Epithelial cell of proximal tubule (primary cell): ENCODE results near the gene CHIA. TPM values are rescaled to one million over a fixed set of nuclear protein-coding genes. Genes with fewer than 3 reads are reported as not detected.

ENCODE experiments used
- DNase-seq: peaks from one replicate; pipeline ENCODE4 v3.0.0-alpha.2; 2011; ENCODE audit warnings: low read depth
- H3K4me3 ChIP-seq: 2 replicates; pipeline ENCODE4 v1.5.1; 2011; ENCODE audit warnings: low read depth, mild to moderate bottlenecking, low read length
- total RNA-seq: library from RNA; depleted of rRNA; stranded (reverse); fragments of >200 nt; gene quantifications from 2 replicates; pipeline ENCODE4 v1.2.3, GENCODE V29; 2015
- TF ChIP-seq, protein P1 (sequence below): conservative IDR thresholded peaks from 2 replicates; pipeline ENCODE4 v1.5.1; 2012; ENCODE audit warnings: low read depth, mild to moderate bottlenecking, low read length

Gene CHIA
- total RNA-seq, 1 donor from 2014 or later, result not detected

GRCh38 chr1:111253876-111254275, 36.8 kb upstream of the CHIA start:
- no peak for DNase-seq
- no peak overlapping the region for H3K4me3 ChIP-seq
- TF ChIP-seq, protein P1, sequence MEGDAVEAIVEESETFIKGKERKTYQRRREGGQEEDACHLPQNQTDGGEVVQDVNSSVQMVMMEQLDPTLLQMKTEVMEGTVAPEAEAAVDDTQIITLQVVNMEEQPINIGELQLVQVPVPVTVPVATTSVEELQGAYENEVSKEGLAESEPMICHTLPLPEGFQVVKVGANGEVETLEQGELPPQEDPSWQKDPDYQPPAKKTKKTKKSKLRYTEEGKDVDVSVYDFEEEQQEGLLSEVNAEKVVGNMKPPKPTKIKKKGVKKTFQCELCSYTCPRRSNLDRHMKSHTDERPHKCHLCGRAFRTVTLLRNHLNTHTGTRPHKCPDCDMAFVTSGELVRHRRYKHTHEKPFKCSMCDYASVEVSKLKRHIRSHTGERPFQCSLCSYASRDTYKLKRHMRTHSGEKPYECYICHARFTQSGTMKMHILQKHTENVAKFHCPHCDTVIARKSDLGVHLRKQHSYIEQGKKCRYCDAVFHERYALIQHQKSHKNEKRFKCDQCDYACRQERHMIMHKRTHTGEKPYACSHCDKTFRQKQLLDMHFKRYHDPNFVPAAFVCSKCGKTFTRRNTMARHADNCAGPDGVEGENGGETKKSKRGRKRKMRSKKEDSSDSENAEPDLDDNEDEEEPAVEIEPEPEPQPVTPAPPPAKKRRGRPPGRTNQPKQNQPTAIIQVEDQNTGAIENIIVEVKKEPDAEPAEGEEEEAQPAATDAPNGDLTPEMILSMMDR, result no peak

GRCh38 chr1:111256988-111257658, 33.5 kb upstream of the CHIA start:
- no peak for DNase-seq
- no peak overlapping the region for H3K4me3 ChIP-seq
- TF ChIP-seq, protein P1, result no peak

DNA sequence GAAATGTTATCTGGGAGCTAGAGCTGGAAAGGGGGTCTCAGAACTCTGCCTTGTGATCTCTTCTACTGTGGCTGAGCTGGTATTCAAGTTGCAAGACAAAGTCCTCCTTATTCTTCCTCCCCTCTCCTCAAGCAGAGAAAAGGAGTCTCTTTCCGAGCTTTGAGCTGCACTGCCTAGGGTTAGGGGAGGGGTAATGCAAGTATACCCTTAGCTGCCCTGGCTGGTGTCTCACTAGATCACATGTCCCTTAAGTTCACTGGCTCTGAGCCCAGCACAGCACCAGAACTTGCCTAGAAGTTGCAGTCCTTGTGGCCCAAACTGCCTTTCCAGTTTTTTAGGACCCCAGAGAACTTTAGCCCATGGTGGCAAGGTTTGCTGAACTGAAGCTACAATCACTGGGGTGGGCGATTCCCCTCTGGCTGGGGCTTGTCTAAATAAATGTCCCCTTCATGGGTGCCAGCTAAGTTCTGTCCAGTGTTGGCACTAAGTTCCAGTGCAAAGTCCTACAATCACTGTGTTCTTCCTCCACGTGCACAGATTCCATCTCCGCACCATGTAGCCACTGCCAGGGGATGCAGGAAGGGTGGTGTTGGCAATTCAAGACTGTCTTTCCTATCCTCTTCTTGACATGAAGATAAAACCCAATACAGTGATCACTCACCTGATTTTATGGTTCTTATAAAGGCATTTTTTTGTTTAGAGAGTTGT, 22.7 kb upstream of the CHIA start:
- DNase-seq, result no peak
- TF ChIP-seq, protein P1, result no peak

GRCh38 chr1:111269825-111270406, 20.7 kb upstream of the CHIA start:
- H3K4me3 ChIP-seq, result no peak overlapping the region
- TF ChIP-seq, protein P1, result no peak
- no peak for DNase-seq

More for the DNA sequence above, 22.7 kb upstream of the CHIA start:
- H3K4me3 ChIP-seq, result no peak overlapping the region

DNA sequence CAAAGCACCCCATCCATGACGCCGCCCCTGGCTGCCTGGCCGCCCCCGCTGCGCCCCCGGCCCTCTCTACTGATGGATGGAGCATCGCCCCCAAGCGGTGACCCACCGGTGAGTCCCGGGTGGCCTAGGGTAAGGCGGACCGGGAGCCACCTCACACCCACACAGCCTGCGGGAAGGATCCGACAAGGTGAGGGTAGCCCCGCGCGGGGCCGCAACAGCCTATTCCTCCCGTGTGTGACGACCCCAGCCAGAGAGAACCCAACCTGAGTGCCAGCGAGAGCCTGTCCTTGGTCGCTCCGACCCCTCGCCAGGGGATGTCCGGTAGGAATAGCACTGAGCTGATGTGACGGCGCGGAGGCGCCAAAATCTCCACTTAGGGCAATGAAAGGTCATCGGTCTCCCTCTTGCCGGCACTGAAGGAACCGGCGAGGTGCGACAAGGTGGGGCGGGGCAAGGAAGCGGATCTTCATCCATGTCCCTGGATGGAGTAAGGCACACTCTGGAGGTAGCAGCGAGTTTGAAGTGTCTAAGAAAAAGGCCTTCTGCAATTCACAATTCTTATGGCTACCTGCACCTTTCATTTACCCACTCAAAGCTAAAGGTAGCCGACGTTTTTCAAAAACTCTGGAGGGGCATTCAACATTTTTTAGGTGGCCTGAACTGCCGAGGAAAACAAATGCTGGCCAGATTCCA, 19.7 kb upstream of the CHIA start:
- H3K4me3 ChIP-seq, result no peak overlapping the region
- TF ChIP-seq, protein P1, result no peak
- DNase-seq, result no peak

DNA sequence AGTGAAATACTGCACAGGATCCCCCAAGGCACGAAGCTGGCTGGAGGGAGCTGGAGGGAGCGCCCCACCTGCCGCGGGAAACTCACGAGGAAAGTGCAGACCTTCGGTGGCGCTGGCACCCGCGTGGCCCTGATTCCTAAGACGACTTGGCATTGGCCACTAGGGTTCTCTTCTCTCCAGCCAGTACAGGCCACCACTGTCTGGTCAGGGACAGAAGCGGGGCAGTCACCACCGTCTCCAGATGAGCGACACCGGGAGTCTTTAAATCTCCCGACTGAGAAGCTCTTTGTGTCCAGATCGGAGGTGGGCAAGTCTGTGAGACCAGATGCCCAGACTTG, 19.2 kb upstream of the CHIA start:
- TF ChIP-seq, protein P1, result no peak
- no peak overlapping the region for H3K4me3 ChIP-seq
- no peak for DNase-seq
